Mucosa of descending colon (tissue), 3 donors: ENCODE results near the gene PARP12. TPM values are rescaled to one million over a fixed set of nuclear protein-coding genes. Genes with fewer than 3 reads are reported as not detected.

ENCODE experiments used
- ATAC-seq: fragments of 200-7000 bp; cut with Tn5 transposase; one replicate; pipeline ENCODE4 v1.9.1; 2020; ENCODE audit warnings: mild to moderate bottlenecking, moderate library complexity
- DNase-seq, 3 donors: peaks; one replicate each; pipeline ENCODE4 v3.0.0-alpha.2; 2020
- H3K36me3 ChIP-seq: fragments of 200-600 bp; one replicate; pipeline ENCODE4 v1.8.0; 2021; ENCODE audit warnings: low read depth, mild to moderate bottlenecking
- H3K4me1 ChIP-seq: fragments of 200-600 bp; one replicate; pipeline ENCODE4 v1.8.0; 2021; ENCODE audit warnings: low read depth, mild to moderate bottlenecking
- H3K4me3 ChIP-seq: fragments of 200-600 bp; one replicate; pipeline ENCODE4 v1.8.0; 2021; ENCODE audit warnings: mild to moderate bottlenecking
- H3K9me3 ChIP-seq: fragments of 200-600 bp; one replicate; pipeline ENCODE4 v1.8.0; 2021; ENCODE audit warnings: mild to moderate bottlenecking
- CTCF ChIP-seq: fragments of 200-600 bp; IDR thresholded peaks from one replicate; pipeline ENCODE4 v1.8.0; 2022; ENCODE audit warnings: antibody characterized with exemption, mild to moderate bottlenecking
- intact Hi-C, 2 donors: fragments of 100-400 bp; cut with DNase I in 1 of 2; cut with micrococcal nuclease in 1 of 2; formaldehyde crosslinking; loops; one replicate each; pipeline versions ENCODE4 v1.11.0 to v1.11.1; 2022; cut with DNase I, micrococcal nuclease
- total RNA-seq, 3 donors: library from RNA; stranded (reverse); fragmentation: NEBNext Ultra II Directional in 2 of 3; extraction: Animal tissue kit (Norgen Biotek cat#: 25700) in 2 of 3; gene quantifications; one replicate each; pipeline versions ENCODE4 v1.2.1 to v1.2.4, GENCODE V29; 2021 to 2023
- donor health status: DM: no; HTN: no; CAD: no; lungs with moderate emphysema.
- donor health status: DM: no; HTN: no; CAD: no.
- donor health status: DM: no; HTN: yes; CAD: no.

Gene PARP12
- total RNA-seq, 3 donors from 2014 or later: 55.7 to 77.0 (median 61.8) TPM

- H3K4me1 ChIP-seq: no peaks in the 10 kb centered on the region
- no peaks in the 10 kb centered on the region for H3K36me3 ChIP-seq
- no peak for ATAC-seq
- intact Hi-C loops: no loop called here
- no peaks in the 10 kb centered on the region for H3K9me3 ChIP-seq
- TF ChIP-seq CTCF: no peak
- no peak overlapping the region for H3K4me3 ChIP-seq
- no peak for DNase-seq
Measured at GRCh38 chr7:140010194-140010895, 52.4 kb downstream of the PARP12 start.

GRCh38 chr7:140009735-140010134 lies 53.0 kb downstream of the PARP12 start:
- intact Hi-C loops: loop anchor here in 1 of 2 donors (10.0 kb wide), 2 partner anchors 235 to 395 kb away; partner anchors contain the start of gene HIPK2
- H3K4me1 ChIP-seq: no peaks in the 10 kb centered on the region
- ATAC-seq (peak; percentile 63), DNase-seq (no peak)
- no peaks in the 10 kb centered on the region for H3K9me3 ChIP-seq
- no peak for TF ChIP-seq CTCF
- no peak overlapping the region for H3K4me3 ChIP-seq
- no peaks in the 10 kb centered on the region for H3K36me3 ChIP-seq

GRCh38 chr7:140008755-140009610 lies 53.8 kb downstream of the PARP12 start:
- no peaks in the 10 kb centered on the region for H3K4me1 ChIP-seq
- ATAC-seq (no peak), DNase-seq (no peak)
- no peaks in the 10 kb centered on the region for H3K9me3 ChIP-seq
- TF ChIP-seq CTCF: no peak
- no peaks in the 10 kb centered on the region for H3K36me3 ChIP-seq
- intact Hi-C loops: loop anchor here in 1 of 2 donors (10.0 kb wide), 2 partner anchors 234 to 394 kb away; partner anchors contain the start of gene HIPK2
- H3K4me3 ChIP-seq: no peak overlapping the region

- no peak for DNase-seq
- Histone ChIP-seq H3K4me1 (no peaks in the 10 kb centered on the region), H3K4me3 (no peak overlapping the region), H3K36me3 (no peaks in the 10 kb centered on the region), H3K9me3 (no peaks in the 10 kb centered on the region)
- TF ChIP-seq CTCF: no peak
- no peak for ATAC-seq
- intact Hi-C loops: loop anchor here in 1 of 2 donors (10.0 kb wide), 2 partner anchors 232 to 392 kb away; partner anchors contain the start of gene HIPK2
Measured at GRCh38 chr7:140007051-140007690, 55.6 kb downstream of the PARP12 start.

GRCh38 chr7:140006600-140006999 lies 56.2 kb downstream of the PARP12 start:
- no peak for TF ChIP-seq CTCF
- H3K4me1 ChIP-seq: no peaks in the 10 kb centered on the region
- intact Hi-C loops: loop anchor here in 1 of 2 donors (10.0 kb wide), 2 partner anchors 232 to 392 kb away; partner anchors contain the start of gene HIPK2
- no peaks in the 10 kb centered on the region for H3K36me3 ChIP-seq
- no peak for DNase-seq
- no peaks in the 10 kb centered on the region for H3K9me3 ChIP-seq
- ATAC-seq: no peak
- no peak overlapping the region for H3K4me3 ChIP-seq
